Esophagus squamous epithelium (tissue), 5 donors: ENCODE measurements around the gene NME7. TPM values are rescaled to one million over a fixed set of nuclear protein-coding genes. Genes with fewer than 3 reads are reported as not detected.

Experiments used
- DNase-seq: peaks from one replicate; lab custom pipeline; 2025; lab: John Stamatoyannopoulos, UW
- H3K27ac ChIP-seq, 4 donors: fragments of 200-600 bp; sonication (generic); one replicate each; pipeline ENCODE4 v1.5.1; 2016 to 2019; ENCODE audit warnings: mild to moderate bottlenecking in 1 of 4
- H3K27me3 ChIP-seq, 4 donors: fragments of 200-600 bp; sonication (generic); 1 replicate in 3 of 4; 2 replicates in 1 of 4; pipeline versions ENCODE4 v1.5.1 to v1.6.0; 2017 to 2021; ENCODE audit warnings: antibody characterized with exemption in 1 of 4
- H3K36me3 ChIP-seq, 3 donors: fragments of 200-600 bp; sonication (generic); one replicate each; pipeline ENCODE4 v1.5.1; 2016 to 2019
- H3K4me1 ChIP-seq, 3 donors: fragments of 200-600 bp; sonication (generic); one replicate each; pipeline ENCODE4 v1.5.1; 2017 to 2019
- H3K4me3 ChIP-seq, 4 donors: fragments of 200-600 bp; sonication (generic); 1 replicate in 3 of 4; 2 replicates in 1 of 4; pipeline ENCODE4 v1.5.1; 2016 to 2019; ENCODE audit warnings: mild to moderate bottlenecking in 2 of 4, moderate library complexity in 1 of 4
- H3K9me3 ChIP-seq, 3 donors: fragments of 200-600 bp; sonication (generic); one replicate each; pipeline ENCODE4 v1.5.1; 2016 to 2019
- POLR2A ChIP-seq, 4 donors: fragments of 450-650 bp; IDR thresholded peaks; one replicate each; pipeline ENCODE4 v1.6.1; 2017; ENCODE audit warnings: antibody characterized with exemption in 4 of 4, mild to moderate bottlenecking in 4 of 4, moderate library complexity in 3 of 4
- WGBS, 2 donors: methylation state at CpG; one replicate each; pipeline ENCODE4 v1.1.5; 2018; 5-methylcytosine and 5-hydroxymethylcytosine counted together
- intact Hi-C: fragments of 100-400 bp; cut with DNase I; formaldehyde crosslinking; loops from one replicate; pipeline ENCODE4 v1.15.0; 2022
- total RNA-seq, 4 donors: library from RNA; depleted of rRNA; stranded (reverse); fragments of >200 nt; gene quantifications; one replicate each; pipeline ENCODE4 v1.1.0, GENCODE V29; 2016
- TF ChIP-seq, protein P1 (sequence below), 6 experiments: fragments of 450-650 bp in 4 of 6; fragments of 200-600 bp in 2 of 6; sonication (generic) in 2 of 6; IDR thresholded peaks; one replicate each; pipeline ENCODE4 v1.5.1; 2016 to 2019; ENCODE audit warnings: antibody characterized with exemption in 6 of 6, mild to moderate bottlenecking in 4 of 6, moderate library complexity in 4 of 6
- donor health status: DM: yes; HTN: yes; CAD: no.

NME7 gene
- total RNA-seq, 4 donors from 2014 or later: 5.7 to 10.7 (median 7.4) TPM

DNA sequence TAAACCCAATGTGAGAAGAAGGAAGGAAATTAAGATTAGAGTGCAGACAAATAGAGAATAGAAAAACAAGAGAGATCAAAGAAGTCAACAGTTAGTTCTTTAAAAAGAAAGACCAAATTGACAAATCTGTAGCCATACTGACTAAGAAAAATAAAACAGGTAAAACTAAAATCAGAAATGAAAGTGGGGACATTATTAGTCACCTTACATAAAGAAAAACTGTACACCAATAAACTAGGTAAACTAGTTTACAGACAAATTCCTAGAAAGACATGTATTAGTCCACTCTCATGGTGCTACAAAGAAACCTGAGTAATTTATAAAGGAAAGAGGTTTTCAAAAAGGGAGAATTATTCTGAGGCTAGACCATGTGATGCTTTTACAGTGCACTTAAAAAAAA lies 22.7 kb upstream of the NME7 start:
- Histone ChIP-seq H3K27me3 (no peaks in the 10 kb centered on the region), H3K4me1 (no peaks in the 10 kb centered on the region), H3K27ac (no peak overlapping the region), H3K9me3 (no peaks in the 10 kb centered on the region), H3K36me3 (peaks cover 0 to 100% (median 19%) of the 10 kb centered on the region in 3 donors), H3K4me3 (no peak overlapping the region)
- DNase-seq: no peak
- no peak for TF ChIP-seq POLR2A (IDR thresholded peaks at IDR 0.05)
- TF ChIP-seq, protein P1, sequence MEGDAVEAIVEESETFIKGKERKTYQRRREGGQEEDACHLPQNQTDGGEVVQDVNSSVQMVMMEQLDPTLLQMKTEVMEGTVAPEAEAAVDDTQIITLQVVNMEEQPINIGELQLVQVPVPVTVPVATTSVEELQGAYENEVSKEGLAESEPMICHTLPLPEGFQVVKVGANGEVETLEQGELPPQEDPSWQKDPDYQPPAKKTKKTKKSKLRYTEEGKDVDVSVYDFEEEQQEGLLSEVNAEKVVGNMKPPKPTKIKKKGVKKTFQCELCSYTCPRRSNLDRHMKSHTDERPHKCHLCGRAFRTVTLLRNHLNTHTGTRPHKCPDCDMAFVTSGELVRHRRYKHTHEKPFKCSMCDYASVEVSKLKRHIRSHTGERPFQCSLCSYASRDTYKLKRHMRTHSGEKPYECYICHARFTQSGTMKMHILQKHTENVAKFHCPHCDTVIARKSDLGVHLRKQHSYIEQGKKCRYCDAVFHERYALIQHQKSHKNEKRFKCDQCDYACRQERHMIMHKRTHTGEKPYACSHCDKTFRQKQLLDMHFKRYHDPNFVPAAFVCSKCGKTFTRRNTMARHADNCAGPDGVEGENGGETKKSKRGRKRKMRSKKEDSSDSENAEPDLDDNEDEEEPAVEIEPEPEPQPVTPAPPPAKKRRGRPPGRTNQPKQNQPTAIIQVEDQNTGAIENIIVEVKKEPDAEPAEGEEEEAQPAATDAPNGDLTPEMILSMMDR (IDR thresholded peaks at IDR 0.05): no peak
- intact Hi-C loops: no loop called here

DNA sequence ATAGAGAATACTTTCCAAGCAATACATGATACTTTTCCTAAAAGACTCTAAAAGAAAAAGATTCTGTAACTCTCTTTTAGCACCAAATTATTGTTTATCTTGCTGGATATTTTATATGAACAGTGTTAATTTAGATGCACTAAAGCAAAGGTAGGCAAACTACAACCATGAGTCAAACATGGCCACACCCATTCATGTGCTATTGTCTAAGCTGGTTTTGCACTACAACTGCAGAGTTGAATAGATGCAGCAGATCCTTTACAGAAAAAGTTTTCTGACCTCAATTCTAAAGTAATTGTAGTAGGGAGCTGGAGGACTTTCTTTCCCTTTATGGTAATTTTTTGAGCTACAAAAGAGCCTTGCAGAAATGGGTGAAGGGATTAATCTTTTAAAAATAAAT lies 19.8 kb upstream of the NME7 start:
- Histone ChIP-seq H3K4me1 (no peaks in the 10 kb centered on the region), H3K4me3 (no peak overlapping the region), H3K36me3 (peaks cover 0 to 100% (median 16%) of the 10 kb centered on the region in 3 donors), H3K27ac (no peak overlapping the region), H3K9me3 (no peaks in the 10 kb centered on the region), H3K27me3 (no peaks in the 10 kb centered on the region)
- no peak for DNase-seq
- intact Hi-C loops: no loop called here
- TF ChIP-seq, protein P1 (IDR thresholded peaks at IDR 0.05): no peak
- TF ChIP-seq POLR2A (IDR thresholded peaks at IDR 0.05): no peak

DNA sequence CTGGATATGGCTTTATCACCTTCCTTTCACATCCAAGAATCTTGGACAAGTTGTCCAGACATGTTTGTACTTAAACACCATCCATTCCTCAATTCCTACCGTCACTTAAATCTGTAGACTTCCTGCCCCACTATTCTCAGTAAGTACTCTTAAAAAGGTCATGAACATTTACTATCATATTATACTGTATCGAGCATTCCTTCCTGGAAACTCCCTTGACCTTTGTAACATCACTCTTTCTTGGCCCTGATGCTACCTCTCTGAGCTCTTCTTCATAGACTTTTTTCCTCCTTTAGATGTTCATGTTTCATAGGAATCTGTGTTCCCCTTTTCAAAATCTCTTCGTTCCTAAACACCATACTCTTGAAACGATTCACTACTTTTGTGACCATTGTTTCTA lies 15.9 kb upstream of the NME7 start:
- intact Hi-C loops: no loop called here
- Histone ChIP-seq H3K4me3 (no peak overlapping the region), H3K9me3 (no peaks in the 10 kb centered on the region), H3K27me3 (no peaks in the 10 kb centered on the region), H3K27ac (no peak overlapping the region), H3K4me1 (no peaks in the 10 kb centered on the region), H3K36me3 (peaks cover 0 to 100% (median 3%) of the 10 kb centered on the region in 3 donors)
- DNase-seq: no peak
- no peak for TF ChIP-seq POLR2A (IDR thresholded peaks at IDR 0.05)
- TF ChIP-seq, protein P1 (IDR thresholded peaks at IDR 0.05): no peak
- 66 to 68% methylated on average over 4 of the region's 4 CpGs for WGBS, 2 donors

DNA sequence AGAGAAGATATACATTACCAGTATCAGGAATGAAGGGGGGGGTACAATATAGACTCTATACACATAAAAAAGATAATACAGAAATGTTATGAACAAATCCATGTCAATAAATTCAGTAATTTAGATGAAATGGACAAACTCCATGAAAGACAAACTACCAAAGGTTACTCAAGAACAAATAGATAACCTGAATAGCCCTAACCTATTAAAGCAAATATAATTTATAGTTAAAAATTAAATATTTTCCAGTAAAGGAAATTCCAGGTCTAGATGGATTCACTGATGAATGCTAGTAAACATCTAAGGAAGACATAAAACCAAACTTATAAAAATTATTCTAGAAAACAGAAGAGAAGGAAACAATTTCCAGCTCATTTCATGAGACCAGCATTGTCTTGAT lies 13.6 kb upstream of the NME7 start:
- Histone ChIP-seq H3K36me3 (peaks cover 0 to 100% (median 10%) of the 10 kb centered on the region in 3 donors), H3K27me3 (no peaks in the 10 kb centered on the region), H3K9me3 (no peaks in the 10 kb centered on the region), H3K4me1 (no peaks in the 10 kb centered on the region), H3K4me3 (no peak overlapping the region), H3K27ac (no peak overlapping the region)
- no peak for DNase-seq
- intact Hi-C loops: no loop called here
- TF ChIP-seq POLR2A (IDR thresholded peaks at IDR 0.05): no peak
- TF ChIP-seq, protein P1 (IDR thresholded peaks at IDR 0.05): no peak

DNA sequence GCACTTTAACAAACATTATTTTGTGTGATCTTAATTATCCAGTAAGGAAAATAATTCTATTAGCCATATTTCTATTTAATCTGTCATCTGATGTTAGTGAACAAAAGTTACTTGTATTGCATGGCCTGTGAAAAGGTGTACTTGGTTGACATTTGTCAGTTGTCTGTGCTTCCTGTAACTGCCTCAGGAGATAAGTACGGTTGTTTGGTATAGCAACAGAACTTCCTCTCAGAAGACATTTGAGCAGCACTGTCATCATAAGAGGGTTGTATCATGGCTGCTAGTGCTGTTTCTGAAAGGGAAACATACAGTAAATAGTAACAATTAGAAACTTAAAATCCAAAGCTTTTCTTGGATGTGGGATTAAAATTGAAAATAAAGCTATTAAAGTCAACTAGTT lies 3.8 kb upstream of the NME7 start:
- Histone ChIP-seq H3K4me3 (no peak overlapping the region), H3K27me3 (no peaks in the 10 kb centered on the region), H3K27ac (no peak overlapping the region), H3K4me1 (peaks cover 0 to 39% (median 4%) of the 10 kb centered on the region in 3 donors), H3K36me3 (peaks cover 0 to 59% (median under 1%) of the 10 kb centered on the region in 3 donors), H3K9me3 (no peaks in the 10 kb centered on the region)
- TF ChIP-seq, protein P1 (IDR thresholded peaks at IDR 0.05): no peak
- no peak for TF ChIP-seq POLR2A (IDR thresholded peaks at IDR 0.05)
- intact Hi-C loops: no loop called here
- no peak for DNase-seq
- 43 to 67% methylated on average over 1 of the region's 1 CpG for WGBS, 2 donors
